Body of pancreas (tissue), 4 donors: ENCODE results near the gene ANKRD13D.

ENCODE experiments used
- CTCF ChIP-seq, 7 experiments: fragments of 450-650 bp in 4 of 7; fragments of 200-600 bp in 3 of 7; sonication (generic) in 3 of 7; IDR thresholded peaks; one replicate each; pipeline ENCODE4 v1.5.1; 2016 to 2019; ENCODE audit warnings: antibody characterized with exemption in 7 of 7
- POLR2A ChIP-seq, 3 donors: fragments of 450-650 bp; IDR thresholded peaks; one replicate each; pipeline ENCODE4 v1.6.1; 2016; ENCODE audit warnings: antibody characterized with exemption in 3 of 3, mild to moderate bottlenecking in 2 of 3

DNA sequence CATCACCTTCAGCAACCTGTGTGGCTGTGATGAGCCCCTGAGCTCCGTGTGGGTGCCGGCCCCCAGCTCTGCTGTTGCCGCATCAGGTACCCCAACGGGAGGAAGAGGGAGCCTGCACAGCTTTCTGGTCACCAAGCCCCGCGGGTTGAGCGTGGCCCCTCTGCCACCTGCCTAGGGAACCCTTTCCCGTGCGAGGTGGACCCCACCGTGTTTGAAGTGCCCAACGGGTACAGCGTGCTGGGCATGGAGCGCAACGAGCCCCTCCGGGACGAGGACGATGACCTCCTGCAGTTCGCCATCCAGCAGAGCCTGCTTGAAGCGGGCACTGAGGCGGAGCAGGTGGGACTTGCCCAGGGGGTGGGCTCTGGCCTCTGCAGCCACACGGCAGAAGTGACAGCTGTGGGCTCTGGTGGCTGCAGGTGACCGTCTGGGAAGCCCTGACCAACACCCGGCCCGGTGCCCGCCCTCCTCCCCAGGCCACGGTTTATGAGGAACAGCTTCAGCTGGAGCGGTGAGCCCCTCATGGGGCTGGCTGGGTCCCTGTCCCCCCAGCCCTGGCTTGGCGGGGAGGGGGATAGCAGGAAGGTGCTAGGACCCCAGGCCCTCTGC is 12.3 kb downstream of the ANKRD13D start:
- TF ChIP-seq CTCF (IDR thresholded peaks at IDR 0.05) (no peak), POLR2A (IDR thresholded peaks at IDR 0.05) (no peak)
